GM12891 (cell line): Measurements from ENCODE around the gene EGFLAM.

Source experiments
- PAX5 ChIP-seq: IDR thresholded peaks from 2 replicates; pipeline ENCODE4 v1.6.1; 2011; ENCODE audit warnings: low read length, moderate library complexity, mild to moderate bottlenecking; ENCODE audit not compliant: insufficient read depth, severe bottlenecking
- POLR2A ChIP-seq: IDR thresholded peaks from 2 replicates; pipeline ENCODE4 v1.6.1; 2011; ENCODE audit warnings: low read depth, low read length, control low read depth
- POLR2AphosphoS5 ChIP-seq: IDR thresholded peaks from 2 replicates; pipeline ENCODE4 v1.6.1; 2011; ENCODE audit warnings: low read depth, low read length, control low read depth
- POU2F2 ChIP-seq: IDR thresholded peaks from 2 replicates; pipeline ENCODE4 v1.6.1; 2011; ENCODE audit warnings: low read depth, mild to moderate bottlenecking, control low read depth, low read length, moderate library complexity
- SPI1 ChIP-seq: IDR thresholded peaks from 2 replicates; pipeline ENCODE4 v1.6.1; 2011; ENCODE audit warnings: low read depth, low read length, control low read depth
- TAF1 ChIP-seq: IDR thresholded peaks from 2 replicates; pipeline ENCODE4 v1.6.1; 2011; ENCODE audit warnings: low read depth, low read length, control low read depth

DNA sequence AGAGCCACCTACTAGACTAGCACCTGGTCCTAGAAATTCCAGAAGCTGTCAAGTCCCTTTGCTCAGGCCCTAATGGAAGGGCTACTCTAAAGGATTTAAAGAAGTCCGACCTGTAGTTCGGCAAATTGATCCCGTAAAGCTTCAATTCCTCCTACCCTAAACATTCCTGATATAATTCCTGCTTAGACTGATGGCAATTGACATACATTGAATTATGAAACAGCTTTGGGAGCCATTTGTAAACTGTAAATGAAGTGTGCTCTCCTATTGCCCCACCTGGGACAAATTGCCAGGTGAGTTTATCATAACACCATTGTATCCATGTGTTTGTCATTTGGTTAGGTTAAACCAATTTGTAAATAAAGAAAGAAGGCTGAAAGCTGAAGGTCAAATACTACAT, 104.4 kb downstream of the EGFLAM start:
- TF ChIP-seq POLR2A = no peak
- no peak for TF ChIP-seq TAF1
- TF ChIP-seq POLR2AphosphoS5 = no peak
- no peak for TF ChIP-seq SPI1
- no peak for TF ChIP-seq POU2F2
- TF ChIP-seq PAX5 = no peak
